Left ventricle myocardium inferior (tissue), 1 donor: ENCODE data around the gene CAMK2D. TPM values are rescaled to one million over a fixed set of nuclear protein-coding genes. Genes with fewer than 3 reads are reported as not detected.
A peak's percentile ranks its signal among the peaks of the same experiment; 100 is the strongest.

Experiments used
- DNase-seq: peaks from one replicate; pipeline ENCODE4 v3.0.0-alpha.2; 2020
- H3K27ac ChIP-seq: fragments of 200-600 bp; replicated peaks from 2 replicates; pipeline ENCODE4 v1.8.0; 2021
- H3K27me3 ChIP-seq: fragments of 200-600 bp; 2 replicates; pipeline ENCODE4 v1.8.0; 2021; ENCODE audit warnings: low read depth
- H3K36me3 ChIP-seq: fragments of 200-600 bp; 2 replicates; pipeline ENCODE4 v1.8.0; 2021
- H3K4me1 ChIP-seq: fragments of 200-600 bp; 2 replicates; pipeline ENCODE4 v1.8.0; 2021
- H3K4me3 ChIP-seq: fragments of 200-600 bp; 2 replicates; pipeline ENCODE4 v1.8.0; 2021; ENCODE audit warnings: mild to moderate bottlenecking, moderate library complexity
- H3K9me3 ChIP-seq: fragments of 200-600 bp; replicated peaks from 2 replicates; pipeline ENCODE4 v1.8.0; 2021
- intact Hi-C: fragments of 100-400 bp; cut with micrococcal nuclease; formaldehyde crosslinking; loops from one replicate; pipeline ENCODE4 v1.11.0; 2022
- total RNA-seq: library from RNA; stranded (reverse); fragmentation: NEBNext Ultra II Directional; extraction: Animal tissue kit (Norgen Biotek cat#: 25700); gene quantifications from one replicate; pipeline ENCODE4 v1.2.1, GENCODE V29; 2021
- TF ChIP-seq, protein P1 (sequence below): fragments of 200-600 bp; IDR thresholded peaks from 2 replicates; pipeline ENCODE4 v1.8.0; 2021; ENCODE audit warnings: antibody characterized with exemption, mild to moderate bottlenecking, borderline replicate concordance
- donor health status: DM: no; HTN: yes; CAD: no; lungs with severe emphysema.

Gene CAMK2D
- total RNA-seq, 1 donor from 2014 or later = 223 TPM

DNA sequence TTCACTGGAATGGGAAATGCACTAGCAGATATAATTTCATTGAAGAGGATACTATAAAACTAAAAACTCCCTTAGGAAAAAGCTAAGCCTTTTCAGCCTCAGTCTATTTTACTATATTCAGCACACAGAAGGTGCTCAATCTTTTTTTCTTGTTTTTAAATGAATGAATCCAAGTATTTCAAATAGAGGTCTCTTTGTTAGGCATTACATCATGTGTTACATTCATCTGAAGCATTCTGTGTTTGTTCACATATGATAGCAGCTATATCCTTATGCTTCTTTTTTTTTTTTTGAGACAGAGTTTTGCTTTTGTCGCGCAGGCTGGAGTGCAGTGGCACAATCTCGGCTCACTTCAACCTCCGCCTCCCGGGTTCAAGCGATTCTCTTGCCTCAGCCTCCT is 278.4 kb downstream of the CAMK2D start:
- DNase-seq = no peak
- intact Hi-C loops = no loop called here
- TF ChIP-seq, protein P1, sequence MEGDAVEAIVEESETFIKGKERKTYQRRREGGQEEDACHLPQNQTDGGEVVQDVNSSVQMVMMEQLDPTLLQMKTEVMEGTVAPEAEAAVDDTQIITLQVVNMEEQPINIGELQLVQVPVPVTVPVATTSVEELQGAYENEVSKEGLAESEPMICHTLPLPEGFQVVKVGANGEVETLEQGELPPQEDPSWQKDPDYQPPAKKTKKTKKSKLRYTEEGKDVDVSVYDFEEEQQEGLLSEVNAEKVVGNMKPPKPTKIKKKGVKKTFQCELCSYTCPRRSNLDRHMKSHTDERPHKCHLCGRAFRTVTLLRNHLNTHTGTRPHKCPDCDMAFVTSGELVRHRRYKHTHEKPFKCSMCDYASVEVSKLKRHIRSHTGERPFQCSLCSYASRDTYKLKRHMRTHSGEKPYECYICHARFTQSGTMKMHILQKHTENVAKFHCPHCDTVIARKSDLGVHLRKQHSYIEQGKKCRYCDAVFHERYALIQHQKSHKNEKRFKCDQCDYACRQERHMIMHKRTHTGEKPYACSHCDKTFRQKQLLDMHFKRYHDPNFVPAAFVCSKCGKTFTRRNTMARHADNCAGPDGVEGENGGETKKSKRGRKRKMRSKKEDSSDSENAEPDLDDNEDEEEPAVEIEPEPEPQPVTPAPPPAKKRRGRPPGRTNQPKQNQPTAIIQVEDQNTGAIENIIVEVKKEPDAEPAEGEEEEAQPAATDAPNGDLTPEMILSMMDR = no peak
- H3K4me1 ChIP-seq = peaks cover 25% of the 10 kb centered on the region
- no peak overlapping the region for H3K4me3 ChIP-seq
- H3K9me3 ChIP-seq = no peaks in the 10 kb centered on the region
- H3K27me3 ChIP-seq = no peaks in the 10 kb centered on the region
- peaks cover 12% of the 10 kb centered on the region for H3K36me3 ChIP-seq
- peak overlapping the region; percentile 61 for H3K27ac ChIP-seq

DNA sequence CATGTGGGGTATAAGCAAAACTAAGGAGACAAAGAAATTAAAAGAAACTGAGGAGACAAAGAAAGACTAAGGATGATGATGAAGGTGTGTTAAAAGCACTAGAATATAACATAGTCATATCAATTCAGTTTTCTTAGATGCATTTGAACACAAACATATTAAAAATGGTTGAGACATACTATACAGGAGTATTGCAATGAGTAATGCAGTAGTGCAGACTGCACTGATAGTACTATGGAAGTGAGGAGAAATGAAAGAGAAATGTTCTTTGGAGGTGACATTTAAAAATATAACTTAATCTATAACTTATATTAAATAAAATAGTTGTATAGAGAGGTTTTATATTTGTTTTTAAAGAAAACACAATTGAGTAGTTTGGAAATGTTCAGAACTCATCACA is 279.2 kb downstream of the CAMK2D start:
- Histone ChIP-seq H3K4me1 (peaks cover 25% of the 10 kb centered on the region), H3K4me3 (no peak overlapping the region), H3K9me3 (peaks cover 7% of the 10 kb centered on the region), H3K27ac (peak overlapping the region; percentile 61), H3K36me3 (peaks cover 20% of the 10 kb centered on the region), H3K27me3 (no peaks in the 10 kb centered on the region)
- DNase-seq = no peak
- intact Hi-C loops = no loop called here
- TF ChIP-seq, protein P1 = no peak

DNA sequence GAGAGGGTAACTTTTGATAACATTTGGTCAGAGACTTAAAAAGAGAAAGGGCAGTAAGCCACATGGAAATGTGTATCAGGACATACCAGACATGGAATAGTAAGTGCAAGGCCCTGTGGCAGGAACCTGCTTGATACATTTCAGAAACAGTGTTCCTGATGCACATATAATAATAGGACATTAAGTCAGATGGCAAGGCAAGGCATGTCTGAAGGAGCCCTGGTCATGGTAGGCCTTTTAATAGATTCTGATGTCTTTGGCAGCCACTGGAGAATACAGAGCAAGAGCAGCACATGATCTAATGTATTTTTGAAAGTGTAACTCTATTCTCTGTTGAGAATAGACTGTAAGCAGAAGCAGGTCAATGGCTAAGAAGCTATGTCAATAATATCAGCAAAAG is 279.7 kb downstream of the CAMK2D start:
- Histone ChIP-seq H3K4me1 (peaks cover 25% of the 10 kb centered on the region), H3K36me3 (peaks cover 26% of the 10 kb centered on the region), H3K9me3 (peaks cover 12% of the 10 kb centered on the region), H3K4me3 (no peak overlapping the region), H3K27me3 (no peaks in the 10 kb centered on the region), H3K27ac (peak overlapping the region; percentile 61)
- intact Hi-C loops = no loop called here
- TF ChIP-seq, protein P1 = no peak
- no peak for DNase-seq

DNA sequence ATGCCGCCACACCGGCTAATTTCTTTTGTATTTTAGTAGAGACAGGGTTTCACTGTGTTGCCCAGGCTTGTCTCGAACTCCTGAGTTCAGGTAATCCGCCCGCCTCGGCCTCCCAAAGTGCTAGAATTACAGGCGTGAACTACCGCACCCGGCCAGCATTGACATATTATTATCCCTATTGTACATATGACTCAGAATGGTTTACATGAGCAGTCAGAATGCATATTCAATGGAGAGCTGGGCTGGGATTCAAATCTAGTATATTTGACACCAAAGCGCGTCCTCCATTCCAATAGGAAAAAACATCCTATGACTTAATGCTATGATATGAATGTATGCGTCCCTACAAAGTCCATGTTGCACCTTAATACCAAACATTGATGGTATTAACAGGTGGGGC is 281.4 kb downstream of the CAMK2D start:
- Histone ChIP-seq H3K9me3 (peaks cover 15% of the 10 kb centered on the region), H3K4me1 (peaks cover 25% of the 10 kb centered on the region), H3K27me3 (no peaks in the 10 kb centered on the region), H3K27ac (no peak overlapping the region), H3K4me3 (no peak overlapping the region), H3K36me3 (peaks cover 26% of the 10 kb centered on the region)
- TF ChIP-seq, protein P1 = no peak
- no peak for DNase-seq
- intact Hi-C loops = no loop called here

DNA sequence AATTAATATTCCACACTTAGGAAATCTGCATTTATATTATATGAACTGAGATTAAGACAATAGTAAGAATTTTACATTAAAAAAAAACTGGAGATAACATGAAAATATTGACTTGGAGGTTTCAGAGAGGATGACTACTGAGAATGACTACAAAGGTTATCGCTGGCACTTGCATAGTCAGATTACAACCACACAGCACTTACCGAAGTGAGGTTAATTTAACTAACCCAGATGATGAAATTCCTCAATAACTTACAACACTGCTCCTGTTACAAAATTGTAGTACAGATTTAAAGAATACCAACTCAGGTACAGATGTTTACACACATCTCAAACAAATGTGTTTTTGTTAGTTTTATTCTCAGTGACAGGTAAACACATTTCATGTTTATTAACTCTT is 283.5 kb downstream of the CAMK2D start:
- Histone ChIP-seq H3K4me3 (no peak overlapping the region), H3K27me3 (no peaks in the 10 kb centered on the region), H3K27ac (no peak overlapping the region), H3K36me3 (peaks cover 26% of the 10 kb centered on the region), H3K4me1 (peaks cover 36% of the 10 kb centered on the region), H3K9me3 (peaks cover 15% of the 10 kb centered on the region)
- no peak for DNase-seq
- TF ChIP-seq, protein P1 = no peak
- intact Hi-C loops = no loop called here

DNA sequence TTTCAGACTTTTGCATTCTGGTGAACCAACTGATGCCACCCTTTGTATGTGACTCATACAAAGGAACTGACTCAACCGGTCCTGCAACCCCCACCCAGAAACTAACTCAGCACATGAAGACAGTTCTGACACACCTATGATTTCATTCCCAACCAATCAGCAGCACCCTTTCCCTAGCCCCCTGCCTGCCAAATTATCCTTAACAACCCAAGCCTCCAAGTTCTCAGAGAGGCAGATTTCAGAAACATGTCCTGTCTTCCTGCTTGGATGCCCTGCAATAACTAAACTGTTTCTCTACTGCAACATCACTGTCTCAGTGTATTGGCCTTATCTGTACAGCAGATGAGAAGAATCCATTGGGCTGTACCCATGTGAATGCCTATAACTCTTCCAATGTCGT is 284.7 kb downstream of the CAMK2D start:
- no peaks in the 10 kb centered on the region for H3K27me3 ChIP-seq
- peaks cover 36% of the 10 kb centered on the region for H3K4me1 ChIP-seq
- peaks cover 26% of the 10 kb centered on the region for H3K36me3 ChIP-seq
- H3K9me3 ChIP-seq = peaks cover 15% of the 10 kb centered on the region
- intact Hi-C loops = no loop called here
- H3K4me3 ChIP-seq = no peak overlapping the region
- no peak overlapping the region for H3K27ac ChIP-seq
- DNase-seq = no peak
- TF ChIP-seq, protein P1 = no peak
